Uterus (tissue), 2 donors: ENCODE data around the gene LHPP.

Experiments
- POLR2A ChIP-seq, 2 donors: fragments of 450-650 bp; IDR thresholded peaks; one replicate each; pipeline ENCODE4 v1.6.1; 2016; ENCODE audit warnings: antibody characterized with exemption in 2 of 2, mild to moderate bottlenecking in 1 of 2, moderate library complexity in 1 of 2
- TF ChIP-seq, protein P1 (sequence below), 4 experiments: fragments of 200-600 bp in 2 of 4; fragments of 450-650 bp in 2 of 4; sonication (generic) in 2 of 4; IDR thresholded peaks; one replicate each; pipeline ENCODE4 v1.5.1; 2016 to 2019; ENCODE audit warnings: antibody characterized with exemption in 4 of 4, mild to moderate bottlenecking in 2 of 4, moderate library complexity in 1 of 4

DNA sequence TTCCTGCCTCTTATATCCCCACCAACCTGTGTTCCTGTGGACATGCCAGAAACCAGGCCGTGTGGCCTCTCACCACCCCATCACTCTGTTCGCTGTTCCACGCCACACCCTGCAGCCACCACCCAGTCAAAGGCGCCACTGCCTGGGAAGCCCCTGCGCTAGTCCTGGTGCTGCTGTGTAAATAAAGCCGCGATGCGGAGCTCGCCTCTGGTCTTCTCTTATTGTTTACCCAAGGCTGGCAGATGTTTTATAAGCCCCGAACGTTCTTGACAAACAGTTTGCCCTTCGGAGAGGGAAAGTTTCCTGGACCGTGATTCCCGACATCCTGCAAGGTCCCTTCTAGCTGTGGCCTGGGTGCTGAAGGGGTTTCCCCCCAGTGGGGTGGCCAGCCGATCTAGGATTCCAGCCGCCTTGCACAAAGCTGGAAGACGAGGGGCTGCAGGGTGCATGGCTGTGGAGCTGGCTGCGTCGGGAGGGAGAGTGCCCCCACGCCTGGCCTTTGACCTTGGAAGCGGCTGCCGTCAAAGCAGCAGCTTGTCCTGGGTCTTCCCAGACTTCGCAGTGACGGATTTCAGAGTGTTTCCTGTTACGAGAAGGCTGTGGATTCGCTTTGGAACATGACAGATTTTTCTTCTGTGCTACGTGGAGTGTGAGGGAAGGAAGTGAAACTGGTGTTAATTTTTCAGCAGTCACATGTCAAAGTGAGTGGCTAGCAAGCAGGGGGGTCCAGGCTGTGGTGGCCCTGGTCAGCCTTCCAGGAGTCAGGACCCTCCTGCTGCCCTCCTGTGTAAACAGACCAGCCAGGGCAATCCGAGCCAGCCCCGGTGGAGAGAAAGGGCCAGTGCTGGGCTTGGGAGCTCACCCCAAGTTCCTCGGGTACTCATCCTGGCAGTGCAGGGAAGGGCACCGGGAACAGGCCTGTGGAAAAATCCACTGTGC lies 61.6 kb downstream of the LHPP start:
- TF ChIP-seq, protein P1, sequence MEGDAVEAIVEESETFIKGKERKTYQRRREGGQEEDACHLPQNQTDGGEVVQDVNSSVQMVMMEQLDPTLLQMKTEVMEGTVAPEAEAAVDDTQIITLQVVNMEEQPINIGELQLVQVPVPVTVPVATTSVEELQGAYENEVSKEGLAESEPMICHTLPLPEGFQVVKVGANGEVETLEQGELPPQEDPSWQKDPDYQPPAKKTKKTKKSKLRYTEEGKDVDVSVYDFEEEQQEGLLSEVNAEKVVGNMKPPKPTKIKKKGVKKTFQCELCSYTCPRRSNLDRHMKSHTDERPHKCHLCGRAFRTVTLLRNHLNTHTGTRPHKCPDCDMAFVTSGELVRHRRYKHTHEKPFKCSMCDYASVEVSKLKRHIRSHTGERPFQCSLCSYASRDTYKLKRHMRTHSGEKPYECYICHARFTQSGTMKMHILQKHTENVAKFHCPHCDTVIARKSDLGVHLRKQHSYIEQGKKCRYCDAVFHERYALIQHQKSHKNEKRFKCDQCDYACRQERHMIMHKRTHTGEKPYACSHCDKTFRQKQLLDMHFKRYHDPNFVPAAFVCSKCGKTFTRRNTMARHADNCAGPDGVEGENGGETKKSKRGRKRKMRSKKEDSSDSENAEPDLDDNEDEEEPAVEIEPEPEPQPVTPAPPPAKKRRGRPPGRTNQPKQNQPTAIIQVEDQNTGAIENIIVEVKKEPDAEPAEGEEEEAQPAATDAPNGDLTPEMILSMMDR (IDR thresholded peaks at IDR 0.05): no peak
- TF ChIP-seq POLR2A (IDR thresholded peaks at IDR 0.05): no peak
